ENCODE results near the gene AKT2.

GRCh38 chr19:40240332-40240731, 44.8 kb downstream of the AKT2 start:
- no peak for TF ChIP-seq CTCF (IDR thresholded peaks at IDR 0.05)
- TF ChIP-seq EZH2phosphoT487 (IDR thresholded peaks at IDR 0.05): no peak
- TF ChIP-seq EZH2 (IDR thresholded peaks at IDR 0.05): no peak
